WTC11 (cell line): ENCODE data around the gene ALDH5A1. TPM values are rescaled to one million over a fixed set of nuclear protein-coding genes. Genes with fewer than 3 reads are reported as not detected.

Source experiments
- ATAC-seq: fragments of 200-7000 bp; cut with Tn5 transposase; 2 replicates; pipeline ENCODE4 v1.10.0; 2021; ENCODE audit warnings: mild to moderate bottlenecking, moderate library complexity
- CTCF ChIA-PET: fragments of 300-600 bp; sonication (Branson Sonifier 250); formaldehyde crosslinking; loops from one replicate; lab custom pipeline; 2021; ENCODE audit warnings: antibody characterized with exemption; lab: Charles Lee
- POLR2A ChIA-PET: fragments of 350-600 bp; sonication (Branson Sonifier 250); formaldehyde crosslinking; loops from one replicate; lab custom pipeline; 2021; ENCODE audit warnings: antibody characterized with exemption; lab: Charles Lee
- DNase-seq: peaks from one replicate; pipeline ENCODE4 v3.0.0; 2021; ENCODE audit warnings: low spot score
- H3K27ac Mint-ChIP-seq: 2 replicates; pipeline ENCODE4 v1.8.0; 2021; ENCODE audit warnings: mixed read lengths
- H3K27me3 Mint-ChIP-seq: 2 replicates; pipeline ENCODE4 v1.8.0; 2021; ENCODE audit warnings: low read depth, mild to moderate bottlenecking, moderate library complexity, mixed read lengths
- H3K36me3 Mint-ChIP-seq: 2 replicates; pipeline ENCODE4 v1.8.0; 2021; ENCODE audit warnings: mixed read lengths
- H3K4me1 Mint-ChIP-seq: 2 replicates; pipeline ENCODE4 v1.8.0; 2022; ENCODE audit warnings: mixed read lengths
- H3K4me3 Mint-ChIP-seq: 2 replicates; pipeline ENCODE4 v1.8.0; 2021; ENCODE audit warnings: mild to moderate bottlenecking, moderate library complexity, mixed read lengths
- H3K9me3 Mint-ChIP-seq: 2 replicates; pipeline ENCODE4 v1.8.0; 2021; ENCODE audit warnings: mixed read lengths
- ATF1 ChIP-seq: sonication (generic); formaldehyde crosslinking; IDR thresholded peaks from 2 replicates; pipeline ENCODE4 v1.8.1; 2023; ENCODE audit warnings: mild to moderate bottlenecking, moderate library complexity, missing genetic modification reagents
- ATF2 ChIP-seq: sonication (generic); formaldehyde crosslinking; IDR thresholded peaks from 2 replicates; pipeline ENCODE4 v1.8.1; 2022; ENCODE audit warnings: low read depth, missing genetic modification reagents, borderline replicate concordance
- E2F4 ChIP-seq: sonication (generic); formaldehyde crosslinking; IDR thresholded peaks from 2 replicates; pipeline ENCODE4 v1.8.1; 2022; ENCODE audit warnings: low read depth, mild to moderate bottlenecking, moderate library complexity, missing genetic modification reagents, borderline replicate concordance
- ELF4 ChIP-seq: sonication (generic); formaldehyde crosslinking; IDR thresholded peaks from 2 replicates; pipeline ENCODE4 v1.8.1; 2022; ENCODE audit warnings: low read depth, mild to moderate bottlenecking, moderate library complexity, missing genetic modification reagents
- GRHL2 ChIP-seq: fragments of 250-450 bp; sonication (Bioruptor Pico); IDR thresholded peaks from 2 replicates; pipeline ENCODE4 v1.8.0; 2022; ENCODE audit warnings: mild to moderate bottlenecking, moderate library complexity; ENCODE audit not compliant: insufficient replicate concordance, severe bottlenecking
- IRF2 ChIP-seq: sonication (generic); formaldehyde crosslinking; IDR thresholded peaks from 2 replicates; pipeline ENCODE4 v1.8.0; 2022; ENCODE audit warnings: low read depth, missing genetic modification reagents, borderline replicate concordance
- JAZF1 ChIP-seq: fragments of 250-450 bp; sonication (Bioruptor Pico); IDR thresholded peaks from 2 replicates; pipeline ENCODE4 v1.9.0; 2021; ENCODE audit warnings: moderate library complexity, mild to moderate bottlenecking, inconsistent platforms
- KAT7 ChIP-seq: sonication (generic); formaldehyde crosslinking; IDR thresholded peaks from 2 replicates; pipeline ENCODE4 v1.8.1; 2023; ENCODE audit warnings: missing genetic modification reagents, mild to moderate bottlenecking, borderline replicate concordance
- MXD4 ChIP-seq: fragments of 250-450 bp; sonication (Bioruptor Pico); IDR thresholded peaks from 2 replicates; pipeline ENCODE4 v1.8.0; 2021; ENCODE audit warnings: mild to moderate bottlenecking, moderate library complexity, borderline replicate concordance
- MYBL2 ChIP-seq: sonication (generic); formaldehyde crosslinking; IDR thresholded peaks from 2 replicates; pipeline ENCODE4 v1.8.1; 2023; ENCODE audit warnings: mild to moderate bottlenecking, moderate library complexity, missing genetic modification reagents
- NFATC4 ChIP-seq: fragments of 250-450 bp; sonication (Bioruptor Pico); IDR thresholded peaks from 2 replicates; pipeline ENCODE4 v1.9.0; 2021; ENCODE audit warnings: mild to moderate bottlenecking
- NFE2L1 ChIP-seq: sonication (generic); formaldehyde crosslinking; IDR thresholded peaks from 2 replicates; pipeline ENCODE4 v1.8.1; 2023; ENCODE audit warnings: missing genetic modification reagents
- OVOL2 ChIP-seq: fragments of 250-450 bp; sonication (Bioruptor Pico); IDR thresholded peaks from 2 replicates; pipeline ENCODE4 v1.9.0; 2021; ENCODE audit warnings: mild to moderate bottlenecking, borderline replicate concordance
- TCF7 ChIP-seq: sonication (generic); formaldehyde crosslinking; IDR thresholded peaks from 2 replicates; pipeline ENCODE4 v1.8.0; 2022; ENCODE audit warnings: mild to moderate bottlenecking, low read depth, missing genetic modification reagents, moderate library complexity
- TP53 ChIP-seq: sonication (generic); formaldehyde crosslinking; IDR thresholded peaks from 2 replicates; pipeline ENCODE4 v1.8.1; 2023; ENCODE audit warnings: mild to moderate bottlenecking, missing genetic modification reagents
- USF2 ChIP-seq: sonication (generic); formaldehyde crosslinking; IDR thresholded peaks from 2 replicates; pipeline ENCODE4 v1.8.1; 2023; ENCODE audit warnings: mild to moderate bottlenecking, missing genetic modification reagents, moderate library complexity
- ZNF219 ChIP-seq: sonication (generic); formaldehyde crosslinking; IDR thresholded peaks from 2 replicates; pipeline ENCODE4 v1.8.0; 2023; ENCODE audit warnings: missing genetic modification reagents, mild to moderate bottlenecking, borderline replicate concordance
- ZNF396 ChIP-seq: fragments of 250-450 bp; sonication (Bioruptor Pico); IDR thresholded peaks from 2 replicates; pipeline ENCODE4 v1.8.0; 2021; ENCODE audit warnings: mild to moderate bottlenecking, moderate library complexity, borderline replicate concordance
- ZNF423 ChIP-seq: fragments of 250-450 bp; sonication (Bioruptor Pico); IDR thresholded peaks from 2 replicates; pipeline ENCODE4 v2.1.2; 2022; ENCODE audit warnings: mild to moderate bottlenecking, moderate library complexity
- ZNF671 ChIP-seq: fragments of 250-450 bp; sonication (Bioruptor Pico); IDR thresholded peaks from 2 replicates; pipeline ENCODE4 v1.8.0; 2021; ENCODE audit warnings: mild to moderate bottlenecking
- total RNA-seq: library from RNA; stranded (reverse); gene quantifications from 3 replicates; pipeline ENCODE4 v1.2.3, GENCODE V29; 2021
- TF ChIP-seq, protein P1 (sequence below): sonication (generic); formaldehyde crosslinking; IDR thresholded peaks from 2 replicates; pipeline ENCODE4 v1.8.1; 2023; ENCODE audit warnings: mild to moderate bottlenecking, moderate library complexity, missing genetic modification reagents
- TF ChIP-seq, protein P2 (sequence below): sonication (generic); formaldehyde crosslinking; conservative IDR thresholded peaks from 2 replicates; pipeline ENCODE4 v1.8.1; 2022; ENCODE audit warnings: mild to moderate bottlenecking, missing genetic modification reagents

The ALDH5A1 gene
- total RNA-seq, 1 experiment from 2014 or later, result 5.1 TPM

GRCh38 chr6:24493945-24494820, 586 bp upstream of the ALDH5A1 start:
- peak overlapping the region; percentile 78 for H3K4me3 Mint-ChIP-seq
- no peak overlapping the region for H3K27ac Mint-ChIP-seq
- POLR2A ChIA-PET, result interaction anchor here (0.9 to 1.4 kb wide), 4 partner anchors 28 to 209 kb away, joined by 3 to 4 read pairs (median 4); partner anchors contain the start of genes ACOT13 and TDP2
- H3K36me3 Mint-ChIP-seq, result peaks cover 13% of the 10 kb centered on the region
- H3K9me3 Mint-ChIP-seq, result peaks cover 14% of the 10 kb centered on the region
- ATAC-seq (peak; percentile 62), DNase-seq (no peak)
- CTCF ChIA-PET, result interaction anchor here (0.5 to 5.6 kb wide), 25 partner anchors 11 to 237 kb away, joined by 3 to 58 read pairs (median 5); partner anchors contain the start of gene KIAA0319
- H3K4me1 Mint-ChIP-seq, result peaks cover 34% of the 10 kb centered on the region
- peaks cover 37% of the 10 kb centered on the region for H3K27me3 Mint-ChIP-seq
- TF ChIP-seq JAZF1 (CRISPR knock-in tag), result no peak
- no peak for TF ChIP-seq MXD4 (CRISPR knock-in tag)
- TF ChIP-seq ZNF396, result no peak
- no peak for TF ChIP-seq GRHL2 (CRISPR knock-in tag)
- TF ChIP-seq, protein P1, sequence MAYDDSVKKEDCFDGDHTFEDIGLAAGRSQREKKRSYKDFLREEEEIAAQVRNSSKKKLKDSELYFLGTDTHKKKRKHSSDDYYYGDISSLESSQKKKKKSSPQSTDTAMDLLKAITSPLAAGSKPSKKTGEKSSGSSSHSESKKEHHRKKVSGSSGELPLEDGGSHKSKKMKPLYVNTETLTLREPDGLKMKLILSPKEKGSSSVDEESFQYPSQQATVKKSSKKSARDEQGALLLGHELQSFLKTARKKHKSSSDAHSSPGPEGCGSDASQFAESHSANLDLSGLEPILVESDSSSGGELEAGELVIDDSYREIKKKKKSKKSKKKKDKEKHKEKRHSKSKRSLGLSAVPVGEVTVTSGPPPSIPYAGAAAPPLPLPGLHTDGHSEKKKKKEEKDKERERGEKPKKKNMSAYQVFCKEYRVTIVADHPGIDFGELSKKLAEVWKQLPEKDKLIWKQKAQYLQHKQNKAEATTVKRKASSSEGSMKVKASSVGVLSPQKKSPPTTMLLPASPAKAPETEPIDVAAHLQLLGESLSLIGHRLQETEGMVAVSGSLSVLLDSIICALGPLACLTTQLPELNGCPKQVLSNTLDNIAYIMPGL (CRISPR knock-in tag), result no peak
- TF ChIP-seq ZNF423 (CRISPR knock-in tag), result no peak
- TF ChIP-seq E2F4 (CRISPR knock-in tag), result no peak
- no peak for TF ChIP-seq ELF4
- TF ChIP-seq ATF1, result no peak
- no peak for TF ChIP-seq ATF2
- no peak for TF ChIP-seq ZNF219 (CRISPR knock-in tag)
- no peak for TF ChIP-seq TP53 (CRISPR knock-in tag)
- TF ChIP-seq, all 79 proteins: peak for 0

DNA sequence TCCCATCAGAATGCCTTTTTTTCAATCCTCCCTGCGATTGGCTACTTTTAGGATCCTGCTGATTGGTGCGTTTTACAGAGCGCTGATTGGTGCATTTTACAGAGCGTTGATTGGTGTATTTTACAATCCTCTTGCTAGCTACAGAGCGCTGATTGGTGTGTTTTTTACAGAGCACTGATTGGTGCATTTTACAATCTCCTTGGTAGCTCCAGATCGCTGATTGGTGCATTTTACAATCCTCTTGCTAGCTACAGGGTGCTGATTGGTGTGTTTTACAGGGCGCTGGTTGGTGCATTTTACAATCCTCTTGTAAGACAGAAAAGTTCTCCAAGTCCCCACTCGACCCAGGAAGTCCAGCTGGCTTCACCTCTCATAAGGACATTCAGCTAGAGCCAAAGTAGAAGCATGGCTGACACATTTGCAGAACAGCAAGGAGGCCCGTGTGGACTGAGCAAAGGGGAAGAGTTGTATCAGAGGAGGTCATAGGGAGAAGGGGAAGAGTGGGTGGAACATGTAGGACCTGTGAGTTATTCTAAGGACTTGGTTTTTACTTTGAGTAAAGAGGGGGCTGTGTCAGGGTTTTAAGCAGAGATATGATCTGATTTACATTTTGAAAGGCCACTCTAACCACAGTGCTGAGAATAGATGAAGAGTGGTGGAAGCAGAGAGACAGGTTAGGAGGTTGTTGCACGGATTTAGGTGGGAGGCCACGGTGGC, 2.6 kb downstream of the ALDH5A1 start:
- H3K4me3 Mint-ChIP-seq, result no peak overlapping the region
- ChIA-PET POLR2A (no interaction called here), CTCF (no interaction called here)
- no peak for ATAC-seq
- DNase-seq, result no peak
- TF ChIP-seq USF2 (CRISPR knock-in tag), result no peak
- H3K36me3 Mint-ChIP-seq, result peaks cover 13% of the 10 kb centered on the region
- peaks cover 30% of the 10 kb centered on the region for H3K4me1 Mint-ChIP-seq
- peaks cover 37% of the 10 kb centered on the region for H3K27me3 Mint-ChIP-seq
- H3K9me3 Mint-ChIP-seq, result peaks cover 14% of the 10 kb centered on the region
- no peak overlapping the region for H3K27ac Mint-ChIP-seq

- DNase-seq, result no peak
- H3K27me3 Mint-ChIP-seq, result peaks cover 20% of the 10 kb centered on the region
- no peak overlapping the region for H3K27ac Mint-ChIP-seq
- ChIA-PET CTCF (interaction anchor here (0.5 to 2.8 kb wide), 3 partner anchors 21 to 81 kb away, joined by 3 to 10 read pairs (median 3); no protein-coding TSS in a partner anchor), POLR2A (no interaction called here)
- TF ChIP-seq NFE2L1, result no peak
- TF ChIP-seq, protein P2, sequence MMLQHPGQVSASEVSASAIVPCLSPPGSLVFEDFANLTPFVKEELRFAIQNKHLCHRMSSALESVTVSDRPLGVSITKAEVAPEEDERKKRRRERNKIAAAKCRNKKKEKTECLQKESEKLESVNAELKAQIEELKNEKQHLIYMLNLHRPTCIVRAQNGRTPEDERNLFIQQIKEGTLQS (CRISPR knock-in tag), result no peak
- no peak for TF ChIP-seq IRF2
- no peak for TF ChIP-seq KAT7 (CRISPR knock-in tag)
- no peak for TF ChIP-seq NFATC4 (CRISPR knock-in tag)
- no peak for TF ChIP-seq ZNF671 (CRISPR knock-in tag)
- TF ChIP-seq TCF7 (CRISPR knock-in tag), result no peak
- no peak for TF ChIP-seq MYBL2 (CRISPR knock-in tag)
- TF ChIP-seq OVOL2 (CRISPR knock-in tag), result no peak
- H3K36me3 Mint-ChIP-seq, result peaks cover 13% of the 10 kb centered on the region
- ATAC-seq, result no peak
- H3K4me3 Mint-ChIP-seq, result no peak overlapping the region
- H3K4me1 Mint-ChIP-seq, result peaks cover 10% of the 10 kb centered on the region
- H3K9me3 Mint-ChIP-seq, result peaks cover 14% of the 10 kb centered on the region
Measured at GRCh38 chr6:24500683-24501082, 5.9 kb downstream of the ALDH5A1 start.
